NCI-H2196 (cell line): ENCODE measurements around the gene CCDC15.

Experiments used
- DNase-seq: peaks from one replicate; lab custom pipeline; 2025; ENCODE audit not compliant: unreplicated experiment; lab: John Stamatoyannopoulos, UW

CCDC15 gene

DNA sequence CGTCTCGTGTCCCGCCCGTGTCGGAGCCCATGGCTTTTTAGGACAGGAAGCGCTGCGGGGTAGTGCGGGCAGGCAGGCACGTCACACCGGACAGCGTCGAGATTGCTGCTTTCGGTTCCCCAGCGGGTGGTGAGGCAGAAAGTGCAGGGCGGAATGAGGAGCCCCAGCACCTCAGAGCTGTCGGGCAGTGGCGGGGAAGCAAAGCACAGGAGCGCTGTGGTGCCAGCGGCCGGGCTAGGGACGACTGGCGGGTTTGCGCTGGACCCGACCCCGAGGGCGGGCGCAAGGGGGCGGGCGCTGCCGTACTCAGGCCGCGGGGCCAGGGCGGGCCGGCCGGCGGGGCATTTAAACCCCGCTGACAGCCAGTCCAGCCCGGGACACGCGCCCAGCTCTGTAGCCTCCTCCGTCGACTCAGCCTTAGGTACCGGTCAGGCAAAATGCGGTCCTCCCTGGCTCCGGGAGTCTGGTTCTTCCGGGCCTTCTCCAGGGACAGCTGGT lies 109.0 kb downstream of the CCDC15 start, which contains the start of gene SLC37A2:
Gene SLC37A2 (plus strand): TSS at position 375 of the 498 bp plus-strand sequence. CDS start 63 bp downstream, at position 438.
- peak; percentile 32 for DNase-seq

DNA sequence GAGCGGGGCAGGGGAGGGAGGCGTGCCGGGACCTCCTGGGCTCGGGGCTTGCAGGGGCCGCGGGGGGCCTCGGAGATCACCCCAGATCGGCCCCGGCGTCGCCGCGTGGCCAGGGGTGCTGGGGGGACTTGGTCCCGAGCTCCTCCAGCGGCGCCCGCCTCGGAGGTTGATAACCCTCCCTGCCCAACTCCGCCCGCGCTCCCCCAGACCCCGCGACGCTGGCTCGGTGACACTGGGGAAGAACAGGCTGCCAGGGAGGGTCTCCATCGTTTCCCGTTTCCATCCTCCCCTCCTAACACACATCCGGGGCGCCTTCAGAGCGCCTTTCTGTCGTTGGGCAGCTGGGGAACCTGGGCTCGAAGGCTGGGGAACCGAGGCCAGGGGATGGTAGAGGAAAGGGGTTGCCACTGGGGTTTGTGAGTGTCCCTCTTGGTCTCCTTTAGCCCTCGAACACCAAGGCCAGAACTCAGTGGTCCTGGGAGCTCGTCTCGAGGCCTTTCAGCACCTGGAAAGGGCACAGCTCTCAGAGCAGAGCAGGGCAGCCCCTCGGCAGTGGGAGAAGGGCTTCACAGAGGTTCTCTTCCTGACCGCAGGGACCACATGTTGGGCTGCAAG lies 109.5 kb downstream of the CCDC15 start:
- DNase-seq = no peak

DNA sequence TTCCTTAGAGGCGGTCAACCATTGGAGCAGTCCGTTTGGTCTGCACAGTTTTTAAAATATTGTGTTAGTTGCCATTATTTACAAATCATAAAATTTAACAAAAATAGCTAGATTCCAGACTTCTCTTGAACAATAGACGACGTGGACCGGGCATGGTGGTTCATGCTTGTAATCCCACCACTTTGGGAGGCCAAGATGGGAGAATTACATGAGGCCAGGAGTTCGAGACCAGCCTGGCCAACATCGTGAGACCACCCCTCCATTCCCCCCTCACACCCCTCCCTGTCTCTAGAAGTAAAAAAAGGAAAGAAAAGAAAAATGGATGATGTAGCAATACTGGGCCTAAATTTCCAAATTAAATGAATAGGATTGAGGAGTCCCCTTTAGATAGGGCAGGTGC lies 110.1 kb downstream of the CCDC15 start:
- no peak for DNase-seq

DNA sequence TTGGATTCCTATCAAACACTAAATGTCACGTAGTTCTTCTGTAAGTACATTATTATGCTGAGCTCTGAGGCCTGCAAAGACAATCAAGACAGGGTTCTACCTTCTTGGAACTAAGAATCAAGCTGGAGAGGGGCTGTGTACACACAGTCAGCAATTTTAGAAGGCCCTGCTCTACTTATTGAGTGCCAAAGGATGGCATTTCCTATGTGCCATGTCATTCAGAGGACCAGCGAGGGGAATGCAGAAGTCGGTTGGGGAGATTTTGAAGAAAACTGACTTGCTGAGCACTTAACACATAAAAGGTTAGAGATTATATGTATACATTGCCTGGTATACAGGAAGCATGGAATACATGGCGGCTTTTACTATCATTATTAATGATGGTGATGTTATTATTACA lies 114.4 kb downstream of the CCDC15 start:
- no peak for DNase-seq

DNA sequence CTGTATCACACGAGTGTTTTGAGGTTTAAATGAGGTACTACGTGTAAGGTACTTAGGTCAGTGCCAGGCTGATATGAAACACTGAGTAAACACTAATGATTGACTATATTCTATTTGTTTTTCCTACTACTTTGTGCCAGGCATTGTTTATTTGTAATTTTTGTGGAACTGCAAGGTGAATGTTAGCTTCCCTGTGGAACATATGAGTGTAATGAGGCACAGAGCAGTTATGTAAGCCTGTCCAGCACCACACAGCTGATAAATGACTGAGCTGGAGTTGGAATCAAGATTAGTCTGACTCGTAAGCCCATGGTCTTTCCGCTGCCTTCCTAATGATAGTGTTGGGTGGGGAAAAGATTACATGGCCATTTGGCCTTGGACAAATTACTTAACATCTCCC lies 115.0 kb downstream of the CCDC15 start:
- no peak for DNase-seq

DNA sequence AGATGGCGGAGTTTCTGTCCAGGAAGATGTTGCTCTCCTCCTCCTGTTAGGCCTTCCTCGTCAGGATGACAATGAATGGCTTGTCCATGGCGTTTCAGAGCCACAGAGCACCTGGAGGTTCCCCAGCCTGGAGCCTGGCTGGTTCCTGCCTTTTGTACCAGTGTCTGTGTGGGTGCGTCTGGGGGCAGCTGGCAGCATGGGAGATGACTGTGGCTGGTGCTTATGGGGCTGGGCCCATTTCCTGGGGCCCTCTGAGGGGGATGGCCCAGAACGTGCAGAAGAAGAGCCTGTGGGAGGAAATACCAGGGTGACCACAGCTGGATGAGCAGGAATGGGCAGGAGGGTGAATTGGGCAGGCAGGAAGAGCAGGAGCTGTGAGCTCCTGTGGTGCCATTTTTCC lies 115.8 kb downstream of the CCDC15 start:
- DNase-seq = peak; percentile 28

DNA sequence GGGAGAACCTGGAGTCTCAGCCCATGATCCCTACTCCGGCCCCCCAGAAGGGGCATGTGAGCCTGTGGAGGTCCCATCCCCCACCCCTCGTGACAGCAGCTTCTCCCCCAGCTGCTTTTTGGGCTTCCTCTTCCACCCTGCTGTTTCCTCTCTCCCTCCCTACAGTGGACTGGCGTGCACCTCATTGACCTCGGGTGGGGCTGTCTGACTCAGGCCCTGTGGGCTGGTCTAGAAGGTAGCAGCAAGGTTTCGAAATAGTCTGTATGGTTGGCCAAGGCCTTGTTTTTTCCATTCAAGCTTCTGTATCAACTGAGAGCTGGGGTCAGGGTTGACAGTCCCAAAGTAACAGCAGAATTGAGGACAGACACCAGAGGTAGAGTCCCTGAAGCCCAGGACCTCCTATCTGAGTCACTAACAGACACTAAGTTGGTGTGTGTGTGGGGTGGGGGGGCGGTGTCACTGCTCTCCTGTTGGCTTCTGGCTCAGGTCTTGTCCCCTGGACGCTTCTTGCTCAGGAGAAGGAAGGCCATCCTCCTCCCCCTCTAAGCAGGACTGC lies 116.8 kb downstream of the CCDC15 start:
- no peak for DNase-seq

DNA sequence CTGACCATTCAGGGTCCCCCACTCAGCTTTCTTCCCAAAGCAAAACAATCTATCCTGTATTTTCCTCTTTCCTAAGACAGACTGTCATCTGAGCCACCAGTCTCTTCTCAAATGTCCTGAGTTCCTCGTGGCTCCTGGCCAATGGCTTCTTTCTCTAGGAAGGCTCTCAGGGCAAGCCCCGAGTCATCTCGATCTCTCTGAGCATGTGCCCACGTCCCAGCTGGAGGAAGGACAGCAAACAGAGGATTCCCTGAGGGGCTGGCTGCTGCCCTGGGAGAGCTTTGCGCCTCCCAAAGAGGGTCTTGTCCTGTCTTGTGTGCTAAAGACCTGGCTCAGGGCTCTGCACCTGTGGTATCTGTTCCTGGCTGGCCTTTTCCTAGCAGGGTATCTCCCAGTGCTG lies 117.4 kb downstream of the CCDC15 start:
- peak; percentile 6 for DNase-seq

DNA sequence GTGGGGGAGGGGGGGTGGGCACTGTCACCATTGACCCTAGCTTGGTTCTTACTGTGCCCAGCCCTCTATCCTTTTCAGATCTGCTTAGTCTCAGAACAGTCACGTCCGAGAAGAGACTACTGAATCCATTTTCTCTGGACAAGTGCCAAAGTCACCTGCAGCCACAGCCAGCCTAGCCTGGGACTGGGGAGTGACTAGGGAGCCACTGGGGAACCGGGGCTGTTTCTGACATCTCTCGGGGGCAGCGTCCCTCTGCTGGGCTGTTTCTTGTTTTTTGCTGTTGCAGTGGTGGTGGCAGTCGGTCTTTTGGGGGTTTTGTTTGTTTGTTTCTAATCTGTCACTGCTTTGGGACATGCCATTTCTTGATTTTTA lies 117.8 kb downstream of the CCDC15 start:
- no peak for DNase-seq

DNA sequence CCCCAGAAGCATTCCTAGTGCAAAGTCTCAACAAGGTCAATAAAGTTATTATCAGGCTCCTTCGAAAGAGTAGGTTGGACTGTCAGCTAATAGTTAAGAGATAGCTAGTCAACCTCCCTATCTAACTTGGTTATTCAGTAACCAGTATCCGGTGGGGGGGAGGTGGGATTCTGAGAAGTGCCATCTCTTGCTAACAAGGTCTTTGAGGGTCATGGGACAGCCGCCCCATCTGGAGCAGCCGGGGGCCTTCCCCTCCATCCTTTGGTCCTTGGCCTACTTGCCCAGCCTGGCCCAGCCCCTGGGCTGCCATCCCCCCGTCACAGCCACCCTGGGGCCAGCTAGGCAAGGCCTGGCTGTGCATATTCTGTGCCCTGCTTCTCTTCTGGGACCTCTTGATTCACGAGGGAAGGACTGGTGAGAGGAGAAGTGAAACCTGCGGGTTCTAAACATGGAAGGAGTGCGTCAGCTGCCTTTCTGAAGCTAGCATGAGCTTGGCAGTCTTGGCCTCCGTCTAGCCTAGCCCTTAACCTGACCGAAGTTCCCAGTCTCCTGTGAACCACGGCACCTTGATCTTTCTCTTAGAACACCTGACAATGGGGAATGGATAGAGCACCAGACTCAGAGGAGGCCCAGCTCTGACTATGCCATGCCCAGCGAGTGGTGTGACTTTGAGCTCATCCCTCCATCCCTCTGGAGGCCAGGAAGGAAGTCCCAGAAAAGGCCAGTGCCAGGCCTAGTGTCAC lies 118.4 kb downstream of the CCDC15 start:
- DNase-seq = no peak

DNA sequence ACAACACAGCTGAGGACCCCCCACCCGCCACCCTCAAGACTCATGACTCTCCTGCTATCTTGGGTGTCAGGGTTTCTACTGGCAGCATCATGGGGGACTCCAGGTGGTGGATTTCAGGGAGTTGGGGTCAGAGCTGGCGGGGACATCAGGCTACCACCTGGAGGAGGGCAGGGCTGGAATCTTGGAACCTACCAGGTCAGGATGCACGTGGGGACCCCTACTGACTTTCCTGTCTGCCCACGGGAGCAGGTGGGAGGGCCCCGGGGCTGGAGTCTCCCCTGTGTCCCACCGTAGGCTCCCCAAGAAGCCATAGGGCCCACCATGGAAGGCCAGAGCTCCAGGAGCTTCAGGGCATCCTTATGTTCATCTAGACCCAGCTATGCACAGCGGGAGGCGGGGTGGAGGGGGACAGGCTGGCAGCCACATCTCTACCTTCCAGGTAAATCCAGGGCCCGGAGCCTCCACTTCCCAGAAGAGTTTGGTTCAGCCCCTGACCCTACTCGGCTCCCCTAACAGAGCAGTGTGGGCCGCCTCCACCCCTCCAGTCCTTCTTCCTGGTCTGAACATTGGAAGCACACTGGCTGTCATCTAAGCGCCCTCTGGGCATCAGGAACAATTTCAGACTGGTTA lies 119.1 kb downstream of the CCDC15 start:
- no peak for DNase-seq

DNA sequence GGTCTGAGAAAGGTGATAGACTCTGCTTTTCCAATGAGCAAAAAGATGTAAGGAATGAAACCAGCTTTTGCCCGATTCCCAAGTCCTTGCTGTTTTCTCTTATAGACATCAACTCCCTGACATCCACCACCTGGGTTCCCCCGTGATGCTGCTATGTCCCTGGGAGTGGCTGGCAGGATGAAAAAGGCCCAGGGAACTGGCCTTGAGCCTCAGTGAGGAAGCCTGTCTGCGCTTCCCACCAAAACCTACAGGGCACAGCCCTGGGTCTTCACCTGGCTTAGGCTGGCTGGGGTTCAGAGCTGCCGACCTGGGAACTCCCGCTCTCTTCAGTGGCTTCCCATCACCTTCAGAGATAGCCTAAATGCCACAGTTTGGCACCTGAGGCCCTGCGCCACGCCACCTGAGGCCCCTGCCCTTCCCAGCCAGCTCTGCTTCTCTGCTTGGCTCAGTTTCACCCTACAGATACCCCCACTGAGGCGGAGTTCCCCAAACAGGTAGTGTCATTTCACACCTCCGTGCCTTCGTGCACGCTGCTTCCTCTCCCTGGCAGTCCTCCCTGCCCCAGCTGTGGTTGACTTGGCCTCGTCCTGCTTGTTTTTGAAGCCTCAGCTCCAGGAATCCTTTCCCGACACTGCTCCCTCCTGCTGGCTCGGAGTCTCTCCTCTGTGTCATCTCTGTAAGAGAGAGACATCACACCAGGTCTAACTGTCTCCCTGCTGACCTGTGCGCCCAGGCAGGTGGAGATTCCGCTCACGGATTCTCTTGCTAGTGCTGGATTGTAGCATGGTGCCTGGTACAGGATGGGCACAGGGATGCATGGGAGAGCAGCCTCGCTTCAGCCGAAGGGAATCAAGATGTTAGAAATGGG lies 119.8 kb downstream of the CCDC15 start:
- no peak for DNase-seq

DNA sequence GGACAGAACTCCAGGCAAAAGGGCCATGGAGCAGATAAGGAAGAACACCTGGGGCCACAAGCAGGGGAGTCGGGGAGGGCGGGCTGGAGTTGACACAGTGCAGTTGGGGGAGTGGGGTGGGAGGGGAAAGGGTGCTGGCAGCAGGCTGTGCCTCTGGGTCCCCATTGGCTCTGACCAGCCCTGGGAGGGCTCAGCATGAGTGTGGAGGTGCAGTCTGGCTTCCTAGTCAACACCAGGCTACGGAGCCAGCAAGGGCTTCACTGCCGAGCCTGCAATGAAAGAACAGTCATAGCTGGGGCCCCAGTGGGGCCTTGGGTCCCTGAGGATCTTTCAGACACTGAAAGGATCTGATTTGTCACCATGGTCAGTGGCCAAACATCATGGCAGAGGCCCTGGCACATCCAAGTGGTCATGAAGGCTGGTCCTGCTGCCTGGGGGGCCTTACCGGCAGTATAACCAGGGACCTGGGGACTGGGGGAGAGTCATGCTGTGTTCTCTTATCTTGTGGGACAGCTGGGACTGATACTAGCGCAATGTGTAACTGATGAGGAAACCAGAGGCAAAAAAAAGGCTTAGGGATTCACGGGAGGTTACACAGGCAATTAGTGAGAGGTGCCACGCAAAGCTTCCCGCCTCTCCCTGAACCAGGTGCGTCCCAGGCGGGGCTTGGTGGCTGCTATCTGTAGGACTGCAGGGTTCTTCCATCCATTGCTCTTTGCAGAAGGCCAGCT lies 120.7 kb downstream of the CCDC15 start:
- no peak for DNase-seq

DNA sequence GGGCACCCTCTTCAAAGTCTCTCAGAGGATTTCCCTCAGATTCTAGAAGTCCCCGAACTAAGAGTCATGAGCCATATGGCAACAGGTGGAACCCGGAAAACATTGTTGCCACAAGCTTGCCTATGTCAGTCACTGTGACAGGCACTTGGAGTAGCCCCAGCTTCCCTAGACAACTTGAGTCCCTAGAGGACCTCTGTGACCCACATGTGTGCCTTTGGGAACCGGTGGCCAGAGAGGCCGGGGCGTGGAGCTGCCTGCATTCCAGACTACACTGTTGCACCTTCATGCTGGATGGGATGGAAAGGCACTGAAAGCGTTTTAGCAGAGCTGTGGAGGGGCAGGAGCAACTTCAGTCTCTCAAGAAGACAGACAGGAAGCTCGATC lies 121.2 kb downstream of the CCDC15 start:
- DNase-seq = no peak

DNA sequence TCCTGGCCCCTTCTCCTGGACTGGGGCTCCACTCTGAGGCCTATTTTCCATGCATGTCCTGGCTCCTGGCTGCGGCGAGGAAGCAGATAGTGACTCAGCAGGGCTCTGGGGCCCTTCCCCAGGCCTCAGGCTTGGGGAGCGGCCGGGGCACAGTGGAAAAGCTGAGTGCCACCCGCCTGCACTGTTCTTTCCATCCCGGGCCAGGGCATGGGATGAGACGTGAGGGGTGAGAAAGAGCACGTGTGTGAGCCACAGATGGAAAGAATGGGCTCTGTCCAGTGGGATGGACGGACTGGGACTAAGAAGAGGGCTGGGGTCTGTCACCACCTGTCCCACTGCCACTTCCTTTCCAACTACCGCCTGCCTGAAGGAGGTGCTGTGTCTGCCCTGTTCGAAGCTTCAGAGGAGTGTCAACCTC lies 121.9 kb downstream of the CCDC15 start:
- DNase-seq = no peak

DNA sequence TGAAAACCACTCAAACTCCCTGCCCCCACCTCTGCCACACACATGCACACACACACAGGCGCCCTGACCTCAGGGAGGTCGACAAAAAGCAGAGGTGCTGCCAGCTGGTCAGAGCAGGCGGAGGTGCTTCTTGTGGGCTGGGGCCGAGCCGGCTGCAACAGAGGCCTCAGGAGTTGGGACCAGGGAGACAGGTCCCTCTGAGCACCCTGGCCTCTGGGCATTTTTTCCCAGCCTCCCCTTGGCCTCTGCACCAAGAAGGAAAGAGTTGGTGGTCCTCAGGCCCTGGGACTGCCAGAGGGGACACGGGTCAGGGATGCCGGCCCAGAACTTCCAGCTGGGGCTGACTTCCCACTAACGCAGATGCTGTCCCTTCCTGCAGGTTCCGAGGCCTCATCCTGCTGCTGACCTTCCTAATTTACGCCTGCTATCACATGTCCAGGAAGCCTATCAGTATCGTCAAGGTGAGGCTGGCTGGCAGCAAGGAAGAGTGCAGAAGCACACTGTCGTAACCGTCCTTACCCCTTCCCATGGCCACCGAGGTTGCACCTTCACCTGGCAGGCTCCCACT lies 122.5 kb downstream of the CCDC15 start:
- no peak for DNase-seq

DNA sequence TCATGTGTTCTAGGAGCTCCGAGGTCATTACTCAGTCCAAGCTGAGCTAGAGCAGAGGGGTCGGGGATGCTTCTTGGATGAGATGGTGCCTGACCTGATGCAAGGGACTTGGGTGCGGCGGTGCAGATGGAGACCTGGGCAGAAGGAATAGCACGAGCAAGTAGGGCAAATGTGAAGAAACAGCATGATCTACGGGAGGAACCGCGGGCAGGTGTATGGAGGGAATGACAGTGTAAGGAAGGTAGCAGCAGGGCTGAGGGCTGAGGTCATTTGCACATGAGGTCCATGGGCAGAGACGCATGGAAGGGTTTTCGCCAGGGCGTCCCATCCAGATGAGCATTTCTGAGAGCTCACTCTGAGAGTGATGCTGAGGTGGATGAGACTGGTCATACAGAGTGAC lies 124.0 kb downstream of the CCDC15 start:
- DNase-seq = no peak

DNA sequence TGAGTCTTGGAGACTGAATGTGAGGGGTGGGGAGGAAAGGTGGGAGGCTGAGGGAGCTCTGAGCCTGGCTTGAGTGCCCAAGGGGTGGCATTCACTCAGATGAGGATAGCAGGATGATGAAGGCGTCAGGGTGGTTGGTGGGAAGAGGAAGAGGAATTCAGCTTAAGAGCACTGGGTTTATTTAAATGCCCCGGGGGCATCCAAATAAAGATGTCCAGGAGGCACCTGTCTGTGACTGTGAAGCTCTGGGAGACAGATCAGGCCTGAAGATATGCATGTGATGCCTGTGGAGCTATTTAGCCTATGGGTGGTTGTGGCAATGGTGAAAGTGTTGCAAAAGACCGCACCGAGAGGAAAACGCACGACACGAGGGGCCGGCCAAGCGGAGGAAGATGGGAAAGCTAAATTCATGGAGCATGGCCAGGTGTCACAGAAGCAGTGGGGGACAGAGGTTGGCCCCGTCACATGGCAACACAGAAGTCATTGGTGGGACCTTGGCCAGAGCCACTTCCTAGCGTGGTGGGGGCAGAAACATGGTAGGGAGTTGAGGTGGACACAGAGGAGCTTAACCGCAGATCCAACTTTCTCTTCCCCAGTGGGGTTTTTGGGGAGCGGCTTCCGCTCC lies 124.6 kb downstream of the CCDC15 start:
- no peak for DNase-seq

DNA sequence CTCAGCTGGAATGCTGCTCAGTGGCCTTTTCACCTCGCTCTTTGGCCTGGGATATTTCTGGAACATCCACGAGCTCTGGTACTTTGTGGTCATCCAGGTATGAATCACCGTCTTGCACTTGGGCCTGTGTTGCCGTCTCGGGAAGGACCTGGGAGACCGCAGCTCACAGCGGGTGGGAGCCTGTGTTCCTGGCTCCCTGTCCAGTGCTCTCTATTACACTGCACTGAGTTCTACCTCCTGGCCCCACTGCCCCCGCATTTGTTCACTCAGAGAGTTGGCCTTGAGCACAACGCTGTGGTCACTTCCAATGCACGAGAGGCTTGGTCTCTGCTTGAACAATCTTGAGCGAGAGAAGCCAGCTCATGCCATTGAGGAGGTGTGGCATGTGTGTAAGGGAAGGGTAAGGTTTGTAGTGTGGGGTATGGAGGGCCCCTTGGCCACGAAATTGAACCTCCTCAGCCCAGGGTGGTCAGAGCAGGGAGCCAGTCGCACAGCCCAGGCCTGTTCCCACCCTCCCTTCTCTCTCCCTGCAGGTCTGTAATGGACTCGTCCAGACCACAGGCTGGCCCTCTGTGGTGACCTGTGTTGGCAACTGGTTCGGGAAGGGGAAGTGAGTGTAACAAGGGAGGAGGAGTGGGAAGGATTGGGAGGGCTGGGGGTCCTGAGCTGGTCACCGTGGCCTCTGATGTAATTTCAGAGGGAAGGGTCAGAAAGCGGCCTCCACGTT lies 125.3 kb downstream of the CCDC15 start:
- DNase-seq = no peak
